Measurements from ENCODE around the gene ARID3A.

DNA sequence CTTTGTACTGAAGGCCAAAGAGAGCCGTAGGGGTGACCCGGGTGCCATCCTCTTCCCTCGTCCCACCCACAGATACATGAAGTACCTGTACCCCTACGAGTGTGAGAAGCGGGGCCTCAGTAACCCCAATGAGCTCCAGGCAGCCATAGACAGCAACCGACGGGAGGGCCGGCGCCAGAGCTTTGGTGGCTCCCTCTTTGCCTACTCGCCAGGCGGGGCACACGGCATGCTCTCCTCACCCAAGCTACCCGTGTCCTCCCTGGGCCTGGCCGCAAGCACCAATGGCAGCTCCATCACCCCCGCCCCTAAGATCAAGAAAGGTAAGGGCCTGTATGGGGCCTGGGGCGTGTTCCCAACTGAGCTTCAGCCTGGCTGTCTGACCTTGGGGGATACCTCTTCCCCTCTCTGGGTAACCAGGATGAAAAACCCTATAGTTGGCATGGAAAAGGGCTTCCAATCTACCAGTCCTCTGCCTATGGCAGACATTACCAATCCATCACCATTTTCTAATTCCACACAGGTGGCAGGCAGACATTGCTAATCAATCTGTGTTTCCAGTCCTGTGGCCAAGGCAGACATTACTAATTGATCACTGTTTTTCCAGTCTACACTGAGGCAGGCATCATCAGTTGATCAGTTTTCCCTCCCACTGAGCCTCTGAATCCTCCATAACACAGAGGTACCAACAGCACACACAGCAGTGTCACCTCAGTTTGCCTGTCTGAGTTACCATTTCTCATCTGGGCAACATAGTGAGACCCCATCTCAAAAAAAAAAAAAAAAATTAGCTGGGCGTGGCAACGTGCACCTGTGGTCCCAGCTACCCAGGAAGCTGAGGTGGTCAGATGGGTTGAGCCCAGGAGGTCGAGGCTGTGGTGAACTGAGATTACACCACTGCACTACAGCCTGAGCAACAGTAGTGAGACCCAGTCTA lies 39.2 kb downstream of the ARID3A start:
- TF ChIP-seq, protein P1, sequence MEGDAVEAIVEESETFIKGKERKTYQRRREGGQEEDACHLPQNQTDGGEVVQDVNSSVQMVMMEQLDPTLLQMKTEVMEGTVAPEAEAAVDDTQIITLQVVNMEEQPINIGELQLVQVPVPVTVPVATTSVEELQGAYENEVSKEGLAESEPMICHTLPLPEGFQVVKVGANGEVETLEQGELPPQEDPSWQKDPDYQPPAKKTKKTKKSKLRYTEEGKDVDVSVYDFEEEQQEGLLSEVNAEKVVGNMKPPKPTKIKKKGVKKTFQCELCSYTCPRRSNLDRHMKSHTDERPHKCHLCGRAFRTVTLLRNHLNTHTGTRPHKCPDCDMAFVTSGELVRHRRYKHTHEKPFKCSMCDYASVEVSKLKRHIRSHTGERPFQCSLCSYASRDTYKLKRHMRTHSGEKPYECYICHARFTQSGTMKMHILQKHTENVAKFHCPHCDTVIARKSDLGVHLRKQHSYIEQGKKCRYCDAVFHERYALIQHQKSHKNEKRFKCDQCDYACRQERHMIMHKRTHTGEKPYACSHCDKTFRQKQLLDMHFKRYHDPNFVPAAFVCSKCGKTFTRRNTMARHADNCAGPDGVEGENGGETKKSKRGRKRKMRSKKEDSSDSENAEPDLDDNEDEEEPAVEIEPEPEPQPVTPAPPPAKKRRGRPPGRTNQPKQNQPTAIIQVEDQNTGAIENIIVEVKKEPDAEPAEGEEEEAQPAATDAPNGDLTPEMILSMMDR (IDR thresholded peaks at IDR 0.05) = no peak
- no peak for TF ChIP-seq POLR2AphosphoS5 (IDR thresholded peaks at IDR 0.05; ENCODE audit: low read depth, low read length)
- TF ChIP-seq, protein P2, sequence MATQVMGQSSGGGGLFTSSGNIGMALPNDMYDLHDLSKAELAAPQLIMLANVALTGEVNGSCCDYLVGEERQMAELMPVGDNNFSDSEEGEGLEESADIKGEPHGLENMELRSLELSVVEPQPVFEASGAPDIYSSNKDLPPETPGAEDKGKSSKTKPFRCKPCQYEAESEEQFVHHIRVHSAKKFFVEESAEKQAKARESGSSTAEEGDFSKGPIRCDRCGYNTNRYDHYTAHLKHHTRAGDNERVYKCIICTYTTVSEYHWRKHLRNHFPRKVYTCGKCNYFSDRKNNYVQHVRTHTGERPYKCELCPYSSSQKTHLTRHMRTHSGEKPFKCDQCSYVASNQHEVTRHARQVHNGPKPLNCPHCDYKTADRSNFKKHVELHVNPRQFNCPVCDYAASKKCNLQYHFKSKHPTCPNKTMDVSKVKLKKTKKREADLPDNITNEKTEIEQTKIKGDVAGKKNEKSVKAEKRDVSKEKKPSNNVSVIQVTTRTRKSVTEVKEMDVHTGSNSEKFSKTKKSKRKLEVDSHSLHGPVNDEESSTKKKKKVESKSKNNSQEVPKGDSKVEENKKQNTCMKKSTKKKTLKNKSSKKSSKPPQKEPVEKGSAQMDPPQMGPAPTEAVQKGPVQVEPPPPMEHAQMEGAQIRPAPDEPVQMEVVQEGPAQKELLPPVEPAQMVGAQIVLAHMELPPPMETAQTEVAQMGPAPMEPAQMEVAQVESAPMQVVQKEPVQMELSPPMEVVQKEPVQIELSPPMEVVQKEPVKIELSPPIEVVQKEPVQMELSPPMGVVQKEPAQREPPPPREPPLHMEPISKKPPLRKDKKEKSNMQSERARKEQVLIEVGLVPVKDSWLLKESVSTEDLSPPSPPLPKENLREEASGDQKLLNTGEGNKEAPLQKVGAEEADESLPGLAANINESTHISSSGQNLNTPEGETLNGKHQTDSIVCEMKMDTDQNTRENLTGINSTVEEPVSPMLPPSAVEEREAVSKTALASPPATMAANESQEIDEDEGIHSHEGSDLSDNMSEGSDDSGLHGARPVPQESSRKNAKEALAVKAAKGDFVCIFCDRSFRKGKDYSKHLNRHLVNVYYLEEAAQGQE (IDR thresholded peaks at IDR 0.05; ENCODE audit: insufficient read depth in 1 of 2, low read depth in 2 of 2, low read length in 1 of 2) = no peak
- no peak for TF ChIP-seq SIN3A (IDR thresholded peaks at IDR 0.05; ENCODE audit: borderline replicate concordance, insufficient read depth, low read depth, low read length)
- no peak for TF ChIP-seq TCF7L2 (IDR thresholded peaks at IDR 0.05; ENCODE audit: low read depth, low read length)

Data from Panc1 (cell line).